ENCODE data around the gene CDHR2.
A peak's percentile ranks its signal among the peaks of the same experiment; 100 is the strongest.

The CDHR2 gene

DNA sequence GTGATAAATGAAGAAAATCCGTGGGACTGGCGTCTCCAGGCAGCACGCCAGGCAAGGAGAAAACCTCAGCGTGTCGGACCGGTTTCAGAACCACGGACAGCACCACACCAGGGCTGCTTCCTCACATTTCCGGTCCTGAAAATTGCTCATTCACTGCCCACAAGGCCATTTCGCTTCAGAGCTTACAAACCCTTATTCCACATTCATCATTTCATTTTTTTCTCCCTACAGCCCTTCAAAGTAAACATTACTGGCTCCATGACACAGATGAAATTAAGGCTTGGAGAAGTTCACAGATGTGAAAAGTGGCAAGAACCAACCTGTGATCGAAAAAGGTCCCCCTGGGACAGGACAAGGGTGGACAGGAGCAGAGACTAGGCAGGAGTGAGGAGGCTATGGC, 62.3 kb downstream of the CDHR2 start:
- H3K27ac ChIP-seq, result no peak overlapping the region
- TF ChIP-seq, protein P1, sequence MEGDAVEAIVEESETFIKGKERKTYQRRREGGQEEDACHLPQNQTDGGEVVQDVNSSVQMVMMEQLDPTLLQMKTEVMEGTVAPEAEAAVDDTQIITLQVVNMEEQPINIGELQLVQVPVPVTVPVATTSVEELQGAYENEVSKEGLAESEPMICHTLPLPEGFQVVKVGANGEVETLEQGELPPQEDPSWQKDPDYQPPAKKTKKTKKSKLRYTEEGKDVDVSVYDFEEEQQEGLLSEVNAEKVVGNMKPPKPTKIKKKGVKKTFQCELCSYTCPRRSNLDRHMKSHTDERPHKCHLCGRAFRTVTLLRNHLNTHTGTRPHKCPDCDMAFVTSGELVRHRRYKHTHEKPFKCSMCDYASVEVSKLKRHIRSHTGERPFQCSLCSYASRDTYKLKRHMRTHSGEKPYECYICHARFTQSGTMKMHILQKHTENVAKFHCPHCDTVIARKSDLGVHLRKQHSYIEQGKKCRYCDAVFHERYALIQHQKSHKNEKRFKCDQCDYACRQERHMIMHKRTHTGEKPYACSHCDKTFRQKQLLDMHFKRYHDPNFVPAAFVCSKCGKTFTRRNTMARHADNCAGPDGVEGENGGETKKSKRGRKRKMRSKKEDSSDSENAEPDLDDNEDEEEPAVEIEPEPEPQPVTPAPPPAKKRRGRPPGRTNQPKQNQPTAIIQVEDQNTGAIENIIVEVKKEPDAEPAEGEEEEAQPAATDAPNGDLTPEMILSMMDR (conservative IDR thresholded peaks at IDR 0.05), result no peak

DNA sequence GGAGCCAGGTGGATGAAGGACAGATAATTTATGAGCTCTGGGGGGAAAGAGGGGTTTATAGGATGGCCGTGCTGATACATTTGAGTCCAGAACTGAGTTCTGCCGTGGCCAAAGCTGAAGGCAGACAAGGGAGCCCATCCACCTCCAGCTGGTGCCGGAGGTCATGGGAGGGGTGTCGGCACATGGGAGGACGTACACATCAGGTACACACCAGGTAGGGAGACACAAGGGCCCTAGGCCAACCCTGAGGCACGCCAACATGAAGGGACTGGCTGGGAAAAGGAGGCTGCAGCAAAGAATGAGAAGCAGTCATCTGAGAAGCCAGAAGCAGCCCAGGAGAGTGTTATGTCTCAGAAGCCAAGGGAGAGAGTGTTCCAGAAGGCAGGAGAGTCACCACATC, 62.9 kb downstream of the CDHR2 start:
- no peak overlapping the region for H3K27ac ChIP-seq
- TF ChIP-seq, protein P1 (conservative IDR thresholded peaks at IDR 0.05), result no peak

DNA sequence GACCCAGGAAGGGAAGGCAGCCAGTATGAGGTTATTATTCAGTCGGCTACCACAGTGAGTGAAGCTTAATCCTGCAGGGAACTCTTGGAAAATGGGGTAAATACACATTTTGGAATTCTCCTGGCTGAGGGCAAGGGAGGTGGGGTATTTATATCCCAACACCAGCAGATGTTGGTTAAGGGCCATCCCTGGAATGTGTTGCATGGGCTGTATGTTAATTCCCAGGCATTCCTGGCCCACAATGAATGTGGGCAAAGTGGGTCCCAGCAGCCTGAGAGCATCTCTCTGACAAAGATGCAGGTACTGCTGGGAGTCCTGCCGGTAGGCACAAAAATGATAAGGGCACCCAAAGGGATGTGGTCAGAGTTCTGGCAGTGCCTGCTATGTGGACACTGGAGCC, 63.7 kb downstream of the CDHR2 start:
- H3K27ac ChIP-seq, result peak overlapping the region; percentile 67
- TF ChIP-seq, protein P1 (conservative IDR thresholded peaks at IDR 0.05), result no peak

DNA sequence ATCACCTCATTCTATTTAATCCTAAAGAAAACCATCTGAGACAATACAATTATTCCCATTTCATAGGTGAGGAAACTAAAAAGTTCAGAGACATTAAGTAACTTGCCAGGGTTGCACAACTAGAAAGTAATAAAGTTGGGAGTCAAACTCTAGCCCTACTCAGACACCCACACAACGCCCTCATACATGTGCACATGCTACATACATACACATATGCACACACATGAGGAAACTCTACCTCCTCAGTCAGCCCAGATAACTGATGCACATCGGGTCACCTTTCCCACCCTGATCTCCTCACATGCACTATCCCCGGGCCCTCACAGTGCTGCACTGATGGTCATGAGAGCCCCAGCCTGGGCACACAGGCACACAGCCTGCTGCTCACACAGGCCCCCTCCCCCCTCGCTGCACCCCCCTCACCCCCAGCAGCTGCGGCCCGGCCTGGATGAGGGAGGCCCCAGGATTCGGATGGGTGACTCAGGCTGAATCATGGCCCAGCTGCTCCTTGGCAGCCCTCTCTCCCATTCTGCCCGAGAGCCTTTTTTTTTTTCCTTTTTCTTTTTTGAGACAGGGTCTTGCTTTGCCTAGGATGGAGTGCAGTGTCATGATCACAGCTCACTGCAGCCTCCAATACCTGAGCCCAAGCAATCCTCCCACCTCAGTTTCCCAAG, 65.8 kb downstream of the CDHR2 start:
- H3K27ac ChIP-seq, result peak overlapping the region; percentile 67; the same call in 1 of the 2 replicates
- TF ChIP-seq, protein P1 (conservative IDR thresholded peaks at IDR 0.05), result no peak

DNA sequence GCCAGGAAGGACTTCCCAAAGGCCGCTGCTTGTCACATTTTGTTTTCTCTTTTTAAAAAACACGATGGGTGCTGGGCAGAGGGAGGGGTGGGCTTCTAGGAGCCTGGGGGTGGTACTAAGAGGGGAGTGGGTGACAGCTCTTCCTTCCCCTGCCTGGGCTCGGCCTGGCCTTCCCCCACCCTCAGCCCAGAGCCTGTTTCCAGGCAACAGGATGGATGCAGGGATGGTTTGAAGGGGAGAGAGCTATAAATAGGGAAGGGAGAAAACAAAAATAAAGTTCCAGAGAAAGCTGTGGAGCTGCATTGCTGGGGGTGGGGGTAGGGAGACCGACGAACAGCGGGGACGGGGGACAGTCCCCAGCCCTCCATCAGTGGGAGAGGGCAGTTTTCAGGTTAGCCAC, 67.4 kb downstream of the CDHR2 start:
- TF ChIP-seq, protein P1 (conservative IDR thresholded peaks at IDR 0.05), result no peak
- no peak overlapping the region for H3K27ac ChIP-seq

DNA sequence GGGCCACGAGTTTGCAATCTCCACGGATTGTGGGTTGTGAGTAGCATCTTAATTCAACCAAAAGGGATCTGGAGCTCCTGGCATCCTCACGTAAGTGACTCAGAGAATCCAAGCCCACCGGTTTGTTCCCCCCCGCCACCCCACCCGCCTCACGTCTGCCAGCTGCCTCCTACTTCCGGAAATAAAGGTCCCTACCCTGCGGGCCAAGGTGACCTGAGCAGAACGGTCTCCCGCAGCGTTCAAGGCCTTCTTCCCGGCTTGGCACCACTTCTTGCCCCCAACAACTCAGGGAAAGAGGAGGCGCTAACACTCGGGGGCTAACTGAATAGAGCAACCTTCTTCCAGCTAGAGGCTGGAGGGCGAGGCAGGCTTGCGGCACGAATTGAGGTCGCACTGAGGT, 69.6 kb downstream of the CDHR2 start:
- no peak overlapping the region for H3K27ac ChIP-seq
- TF ChIP-seq, protein P1 (conservative IDR thresholded peaks at IDR 0.05), result no peak

DNA sequence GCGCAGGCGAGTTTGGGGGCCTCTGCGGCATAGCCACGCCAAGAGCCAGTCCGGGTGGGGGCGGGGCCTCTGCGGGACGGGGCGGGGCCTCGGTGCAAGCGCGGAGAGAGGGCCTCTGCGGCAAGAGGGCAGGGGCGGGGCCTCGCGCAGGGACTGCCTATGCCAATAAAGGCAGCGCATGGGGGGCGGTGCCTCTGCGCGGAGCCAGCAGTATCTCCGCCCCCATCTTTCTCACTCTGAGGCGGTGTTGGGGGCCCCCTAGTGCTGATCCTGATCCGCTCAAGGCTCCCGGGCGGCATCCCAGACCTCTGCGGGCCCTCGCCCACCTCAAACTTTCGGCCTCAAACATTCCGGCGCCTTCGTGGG, 70.0 kb downstream of the CDHR2 start:
- H3K27ac ChIP-seq, result no peak overlapping the region
- TF ChIP-seq, protein P1 (conservative IDR thresholded peaks at IDR 0.05), result no peak

Measured in VCaP (cell line).